Muscle of arm (tissue), 14 donors: ENCODE results near the gene HDHD5. TPM values are rescaled to one million over a fixed set of nuclear protein-coding genes. Genes with fewer than 3 reads are reported as not detected.

Experiments
- DNase-seq: peaks from one replicate; pipeline ENCODE4 v3.0.0-alpha.2; 2013
- long read RNA-seq, 11 donors: transcript quantifications; one replicate each; lab custom pipeline, GENCODE V29; 2026
- polyA plus RNA-seq, 12 donors: library from polyadenylated mRNA; unstranded; fragments of 120-200 nt; gene quantifications; one replicate each; pipeline ENCODE4 v1.2.1, GENCODE V29; 2013; ENCODE audit not compliant: insufficient read length in 12 of 12

The HDHD5 gene
- 10 to 100 TPM in 11 of 12 donors, not detected in 1; 26.9 to 44.2 (median 38.5) TPM for polyA plus RNA-seq
- long read RNA-seq, donor 1, transcript HDHD5-202 (8 exons, 1,799 nt), result major isoform, 7 of 13 reads
- long read RNA-seq, donor 1, partial matches to known transcripts, result 5 of 13 reads
- long read RNA-seq, donor 1, other reads (novel, unspliced or antisense), result 0 of 13 reads
- long read RNA-seq, donor 2, transcript HDHD5-202 (8 exons, 1,799 nt), result major isoform, 23 of 39 reads
- long read RNA-seq, donor 2, partial matches to known transcripts, result 0 of 39 reads
- long read RNA-seq, donor 2, other reads (novel, unspliced or antisense), result 14 of 39 reads
- long read RNA-seq, donor 3, transcript HDHD5-202 (8 exons, 1,799 nt), result major isoform, 13 of 16 reads
- long read RNA-seq, donor 3, partial matches to known transcripts, result 0 of 16 reads
- long read RNA-seq, donor 3, other reads (novel, unspliced or antisense), result 0 of 16 reads
- long read RNA-seq, donor 4, partial matches to known transcripts, result 0 of 4 reads
- long read RNA-seq, donor 4, other reads (novel, unspliced or antisense), result 0 of 4 reads
- long read RNA-seq, donor 5, transcript HDHD5-202 (8 exons, 1,799 nt), result major isoform, 21 of 41 reads
- long read RNA-seq, donor 5, partial matches to known transcripts, result 10 of 41 reads
- long read RNA-seq, donor 5, other reads (novel, unspliced or antisense), result 6 of 41 reads
- long read RNA-seq, donor 6, partial matches to known transcripts, result 0 of 5 reads
- long read RNA-seq, donor 6, other reads (novel, unspliced or antisense), result 0 of 5 reads
- long read RNA-seq, donor 7, partial matches to known transcripts, result 0 of 6 reads
- long read RNA-seq, donor 7, other reads (novel, unspliced or antisense), result 0 of 6 reads
- long read RNA-seq, donor 8, transcript HDHD5-202 (8 exons, 1,799 nt), result major isoform, 12 of 22 reads
- long read RNA-seq, donor 8, partial matches to known transcripts, result 0 of 22 reads
- long read RNA-seq, donor 8, other reads (novel, unspliced or antisense), result 5 of 22 reads
- long read RNA-seq, donor 9, partial matches to known transcripts, result 0 of 6 reads
- long read RNA-seq, donor 9, other reads (novel, unspliced or antisense), result 0 of 6 reads
- long read RNA-seq, donor 10, transcript HDHD5-202 (8 exons, 1,799 nt), result major isoform, 16 of 20 reads
- long read RNA-seq, donor 10, partial matches to known transcripts, result 0 of 20 reads
- long read RNA-seq, donor 10, other reads (novel, unspliced or antisense), result 0 of 20 reads
- long read RNA-seq, donor 11, transcript HDHD5-202 (8 exons, 1,799 nt), result major isoform, 21 of 30 reads
- long read RNA-seq, donor 11, partial matches to known transcripts, result 7 of 30 reads
- long read RNA-seq, donor 11, other reads (novel, unspliced or antisense), result 0 of 30 reads

DNA sequence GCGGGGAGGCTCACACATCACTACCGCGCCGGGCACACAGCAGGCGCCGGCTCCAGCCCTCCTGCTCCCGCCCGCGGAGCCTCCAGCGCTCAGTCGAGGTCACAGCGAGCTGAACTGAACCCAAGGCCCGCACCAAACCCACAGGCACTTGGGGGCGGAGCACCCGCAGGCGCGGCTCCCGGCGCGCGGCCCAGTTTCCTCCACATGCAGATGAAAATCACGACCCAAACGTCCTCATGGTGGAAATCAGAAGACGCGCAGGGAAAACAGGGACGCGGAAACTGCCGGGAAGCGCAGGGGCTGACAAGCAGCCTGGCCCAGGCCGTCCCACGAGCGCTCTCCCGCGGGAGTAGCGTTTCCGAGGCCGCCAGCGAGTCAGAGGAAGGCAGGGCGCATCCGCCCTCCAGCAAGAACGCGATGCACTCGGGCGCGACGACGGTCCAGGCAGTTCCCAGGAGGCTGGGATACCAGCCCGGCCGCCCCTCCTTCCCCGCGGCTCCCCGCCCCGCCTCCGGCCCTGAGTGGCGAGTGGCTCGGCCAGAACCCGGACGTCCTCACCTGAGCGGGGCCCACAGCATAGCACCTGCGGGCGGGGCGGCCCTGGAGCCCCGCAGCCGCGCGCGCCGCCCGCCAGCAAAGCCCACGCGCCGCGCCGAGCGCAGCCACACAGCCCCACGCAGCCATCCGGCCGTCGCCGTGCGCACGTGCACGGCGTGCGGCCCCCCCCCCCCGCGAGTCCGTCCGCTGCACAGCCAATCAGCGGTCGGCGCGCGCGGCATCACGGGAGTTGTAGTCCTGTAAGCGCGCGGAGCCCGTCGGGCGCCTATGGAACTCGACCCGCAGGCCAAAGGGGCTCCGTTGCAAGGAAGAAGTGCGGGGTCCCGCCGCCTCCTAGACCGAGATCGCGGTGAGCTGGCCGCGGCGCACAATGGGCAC, at the start of gene HDHD5:
HDHD5 (minus strand) TSS at position 710 of the 936 bp plus-strand sequence; CDS start at position 684, 26 bp downstream.
- peak; percentile 90 for DNase-seq

DNA sequence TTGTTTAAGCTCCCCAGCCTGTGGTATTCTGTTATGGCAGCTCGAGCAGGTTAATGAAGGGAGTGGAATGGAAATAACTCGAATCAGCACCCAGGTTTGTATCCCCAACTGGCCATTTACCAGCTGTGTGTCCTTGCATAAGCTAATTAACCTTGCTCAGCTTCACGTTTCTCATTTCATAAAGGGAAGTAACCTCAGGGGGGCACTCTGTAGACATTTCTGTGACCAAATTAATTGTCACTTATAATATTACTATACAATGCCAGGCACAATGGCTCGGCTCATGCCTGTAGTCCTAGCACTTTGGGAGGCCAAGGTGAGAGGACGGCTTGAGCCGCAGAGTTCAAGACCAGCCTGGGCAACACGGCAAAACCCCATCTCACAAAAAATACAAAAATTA, 46.4 kb upstream of the HDHD5 start:
- no peak for DNase-seq

DNA sequence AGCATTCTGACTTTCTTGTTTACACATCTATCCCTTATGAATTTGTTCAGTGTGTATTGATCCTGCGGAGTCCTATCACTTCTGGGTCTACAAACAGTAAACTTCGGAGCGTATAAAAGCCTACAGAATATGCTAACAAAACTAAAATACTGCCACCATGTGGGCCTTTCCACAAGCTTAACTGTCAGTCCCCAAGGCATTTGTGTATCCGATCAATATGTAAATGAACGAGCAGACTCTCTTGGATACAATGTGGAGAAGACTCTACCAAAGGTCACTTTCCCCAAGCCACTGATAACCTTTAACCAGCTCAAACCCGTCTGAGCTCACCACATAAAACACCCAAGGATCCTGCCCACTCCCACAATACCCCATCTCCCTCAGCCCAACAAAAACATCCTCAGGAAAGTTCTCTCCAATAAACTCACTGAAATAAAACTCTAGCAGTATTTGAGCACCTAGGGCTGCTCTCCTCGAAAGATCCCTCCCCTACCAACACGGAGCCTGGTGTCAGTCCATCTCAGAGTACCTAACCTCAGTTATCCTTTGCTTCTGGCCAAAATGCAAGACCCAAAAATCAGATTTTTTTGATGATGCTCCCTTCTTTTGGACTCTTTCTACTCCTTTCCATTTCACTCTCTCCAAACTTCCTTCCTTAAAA, 42.3 kb upstream of the HDHD5 start:
- peak; percentile 19 for DNase-seq

DNA sequence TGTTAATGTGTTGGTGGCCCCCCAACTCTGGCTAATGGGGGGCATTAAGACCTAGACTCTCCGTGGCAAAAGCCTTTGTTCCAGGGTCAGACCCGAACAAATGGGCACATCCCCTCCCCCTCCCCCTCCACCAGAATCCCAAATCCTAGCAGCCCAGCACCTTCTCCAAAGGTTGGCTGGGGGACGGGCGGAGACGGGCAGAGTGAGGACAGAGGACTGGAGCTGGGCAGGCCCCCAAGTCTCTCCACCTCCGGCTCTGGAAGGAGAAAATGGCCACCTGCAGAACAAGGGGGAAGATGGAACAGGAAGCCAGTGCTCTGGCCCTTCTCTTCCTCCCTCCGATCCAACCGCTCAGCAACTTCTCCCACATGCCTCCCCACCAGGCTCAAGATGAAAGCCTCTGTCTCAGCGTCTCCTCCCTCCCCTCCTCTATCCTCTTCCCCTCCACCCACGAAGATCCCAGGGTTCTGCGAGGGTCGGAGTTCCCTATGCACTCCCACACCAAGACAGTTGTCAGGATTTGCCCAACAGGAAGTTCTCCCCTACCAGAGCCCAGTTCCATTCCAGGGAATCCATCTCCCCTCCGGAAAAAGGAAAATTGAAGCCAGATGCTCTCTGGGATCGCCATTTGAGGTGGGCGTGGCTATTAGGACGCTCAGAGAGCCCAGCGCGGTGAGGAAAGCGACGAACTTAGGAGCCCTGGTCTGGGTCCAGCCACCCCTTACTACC, 40.1 kb upstream of the HDHD5 start:
- peak; percentile 93 for DNase-seq

DNA sequence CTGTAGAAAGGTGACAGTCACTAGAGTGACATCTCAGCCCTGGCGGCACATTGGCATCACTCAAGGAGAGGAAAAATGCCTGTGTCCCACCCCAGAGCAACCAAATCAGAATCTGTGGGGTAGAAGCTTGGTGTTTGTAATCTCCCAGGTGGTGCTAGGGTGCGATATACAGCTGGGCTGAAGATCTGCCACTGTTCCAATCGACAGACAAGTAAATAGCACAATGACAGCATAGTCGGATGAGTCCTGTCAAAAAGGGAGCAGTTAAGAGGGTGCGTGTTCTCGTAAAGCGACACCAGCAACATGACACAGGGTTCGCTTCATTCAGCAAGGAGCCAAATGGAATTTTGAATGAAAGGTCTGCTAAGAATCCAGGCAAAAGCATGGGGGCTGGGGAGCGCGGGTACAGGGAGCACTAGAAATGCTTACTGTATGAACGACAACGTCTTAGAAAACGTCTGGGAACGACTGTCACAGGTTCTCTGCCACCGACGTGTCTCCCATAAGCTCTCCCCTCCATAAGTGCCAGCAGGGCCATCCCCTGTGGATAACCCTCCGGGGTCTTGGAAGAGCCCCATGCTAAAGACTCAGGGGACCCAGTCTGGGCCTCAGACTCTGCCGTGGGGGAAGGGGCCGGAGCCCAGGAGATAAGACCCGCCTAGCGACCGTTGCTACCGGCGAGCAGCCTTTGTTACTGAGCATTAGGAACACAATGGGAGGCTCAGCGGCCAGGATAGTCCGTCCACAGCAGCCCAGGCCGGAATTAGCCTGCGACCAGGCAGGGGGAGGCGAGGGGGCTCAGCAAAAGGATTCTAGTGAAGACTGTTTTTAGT, 39.3 kb upstream of the HDHD5 start:
- DNase-seq, result peak; percentile 60

DNA sequence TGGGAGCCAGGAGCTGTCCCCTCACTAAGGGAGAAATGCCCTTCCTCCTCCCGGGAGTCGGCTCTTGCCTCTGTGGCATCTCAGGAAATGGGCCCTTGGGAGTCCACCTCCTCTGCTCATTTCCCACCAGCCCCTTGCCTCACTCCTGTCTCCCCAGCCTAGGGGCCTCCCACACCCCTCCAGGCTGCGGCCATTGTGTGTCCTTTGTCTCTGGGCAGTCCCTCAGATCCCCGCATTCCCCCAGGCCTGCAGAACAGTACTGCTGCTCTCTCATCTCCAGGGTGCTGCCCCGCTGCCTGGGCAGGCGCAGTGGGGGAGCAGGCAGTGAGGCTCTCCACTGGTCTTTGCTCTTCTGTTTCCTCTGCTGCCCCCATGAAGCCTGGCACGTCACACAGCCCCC, 35.1 kb upstream of the HDHD5 start:
- DNase-seq, result no peak

DNA sequence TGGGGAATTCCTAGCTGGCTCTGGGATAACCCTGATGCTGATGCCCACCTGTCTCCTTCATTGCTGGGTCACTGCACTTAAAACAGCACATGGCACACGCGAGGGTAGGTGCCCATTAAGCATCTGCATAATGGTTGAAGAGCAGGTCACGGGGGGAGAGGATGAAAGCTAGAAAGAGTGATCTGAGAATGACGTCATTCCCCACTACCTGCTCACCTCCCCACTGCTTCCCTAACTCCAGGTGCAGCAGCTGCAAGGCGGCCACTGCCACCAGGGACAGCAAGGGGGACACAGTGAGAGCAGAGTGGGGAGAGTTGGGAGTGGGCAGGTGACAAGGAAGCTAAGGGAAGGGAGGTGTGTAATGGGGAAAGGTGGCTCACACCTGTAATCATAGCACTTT, 33.1 kb upstream of the HDHD5 start:
- no peak for DNase-seq

DNA sequence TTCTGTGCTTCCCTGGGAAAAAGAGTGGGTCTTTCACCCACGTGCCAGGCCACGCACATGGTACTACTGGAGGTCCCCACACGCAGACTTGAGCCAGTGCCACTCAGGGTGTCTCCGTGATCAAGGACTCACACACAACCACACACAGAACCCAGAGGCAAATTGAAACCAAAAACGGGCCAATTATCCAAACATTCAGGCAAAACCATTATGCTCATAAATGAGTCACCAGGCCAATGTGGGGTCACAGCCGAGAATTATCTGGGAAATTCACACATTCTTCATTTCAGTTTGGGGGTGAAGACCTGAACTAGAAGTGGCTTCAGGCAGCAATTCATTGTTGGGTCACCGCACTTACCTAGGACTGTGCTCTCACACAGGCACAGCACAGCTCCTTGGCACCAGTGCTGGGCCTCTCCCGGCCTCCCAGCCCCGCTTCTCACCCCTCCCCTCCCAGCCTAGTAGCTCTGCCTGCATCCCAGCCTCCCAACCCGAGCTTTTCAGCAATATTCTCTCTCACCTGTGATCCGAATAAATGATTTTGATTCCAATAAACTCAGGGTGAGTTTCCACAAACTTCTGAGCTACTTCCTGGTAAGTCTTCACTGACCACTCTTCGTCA, 32.2 kb upstream of the HDHD5 start:
- no peak for DNase-seq

DNA sequence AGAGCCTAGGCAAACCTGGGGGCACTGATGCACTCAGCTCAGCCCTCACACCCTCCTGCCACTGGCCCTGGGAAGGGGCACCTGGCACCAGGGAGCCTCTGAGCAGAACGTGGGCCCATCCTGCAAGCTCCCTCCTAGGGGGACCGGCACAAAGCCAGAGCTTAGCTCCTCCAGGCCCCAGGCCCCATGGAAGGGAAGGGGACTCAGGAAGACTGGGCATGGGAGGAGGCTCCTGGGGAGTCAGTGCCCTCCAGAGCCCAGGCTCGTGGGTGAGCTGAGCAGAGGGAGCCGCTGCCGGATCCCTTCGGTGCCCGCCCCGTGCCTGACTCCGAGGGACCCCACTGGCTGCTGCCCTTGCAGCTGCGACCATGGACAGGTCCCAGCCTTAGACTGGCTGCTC, 31.6 kb upstream of the HDHD5 start:
- DNase-seq, result no peak

DNA sequence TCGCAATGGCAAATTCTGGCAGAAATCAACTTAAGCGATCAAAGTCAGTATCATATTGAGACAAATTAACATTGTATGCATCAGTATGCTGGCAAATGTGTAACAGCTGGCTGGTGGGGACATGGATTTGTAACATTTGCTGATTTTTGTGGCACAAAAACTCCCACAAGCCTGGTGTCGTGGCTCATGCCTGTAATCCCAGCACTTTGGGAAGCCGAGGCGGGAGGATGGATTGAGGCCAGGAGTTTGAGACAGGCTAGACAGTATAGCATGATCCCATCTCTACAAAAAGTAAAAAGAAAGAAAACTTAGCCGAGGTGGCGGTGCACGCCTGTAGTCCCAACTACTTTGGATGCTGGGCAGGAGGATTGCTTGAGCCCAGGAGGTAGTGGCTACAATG, 17.6 kb upstream of the HDHD5 start:
- DNase-seq, result no peak

DNA sequence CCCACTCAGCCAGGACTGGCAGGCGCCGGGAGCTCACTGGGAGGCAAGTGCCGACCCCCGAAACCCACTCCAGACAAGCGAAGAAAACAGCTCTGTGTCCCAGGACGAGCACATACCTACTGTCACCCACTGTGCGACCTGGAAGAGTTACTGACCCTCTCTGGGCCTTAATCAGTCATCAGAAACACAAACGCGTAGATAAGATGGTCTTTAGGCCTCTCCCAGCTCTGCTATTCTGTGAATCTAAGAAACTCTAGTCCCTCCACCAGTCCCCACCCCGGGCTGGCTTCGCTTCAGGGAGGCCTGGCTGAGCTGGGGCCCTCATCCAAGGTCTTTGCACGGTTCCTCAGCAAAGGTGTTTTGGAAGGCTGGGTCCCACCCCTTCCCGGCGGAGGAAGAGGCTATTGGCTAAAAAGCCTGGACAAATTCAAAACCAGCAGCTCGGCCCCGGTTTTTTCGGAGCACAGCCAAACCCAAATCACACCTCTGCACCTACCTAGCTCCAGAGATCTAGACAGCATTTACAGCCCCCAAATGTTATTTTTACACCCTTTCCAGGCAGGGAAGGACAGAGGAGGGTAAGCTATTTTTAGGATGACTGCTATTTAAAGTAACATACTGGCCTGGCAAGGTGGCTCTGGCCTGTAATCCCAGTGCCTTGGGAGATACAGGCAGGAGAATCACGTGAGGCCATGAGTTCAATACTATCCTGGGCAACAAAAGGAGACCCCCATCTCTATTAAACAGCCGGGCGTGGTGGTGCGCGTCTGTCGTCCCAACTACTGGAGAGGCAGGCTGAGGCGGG, 13.2 kb upstream of the HDHD5 start:
- no peak for DNase-seq

DNA sequence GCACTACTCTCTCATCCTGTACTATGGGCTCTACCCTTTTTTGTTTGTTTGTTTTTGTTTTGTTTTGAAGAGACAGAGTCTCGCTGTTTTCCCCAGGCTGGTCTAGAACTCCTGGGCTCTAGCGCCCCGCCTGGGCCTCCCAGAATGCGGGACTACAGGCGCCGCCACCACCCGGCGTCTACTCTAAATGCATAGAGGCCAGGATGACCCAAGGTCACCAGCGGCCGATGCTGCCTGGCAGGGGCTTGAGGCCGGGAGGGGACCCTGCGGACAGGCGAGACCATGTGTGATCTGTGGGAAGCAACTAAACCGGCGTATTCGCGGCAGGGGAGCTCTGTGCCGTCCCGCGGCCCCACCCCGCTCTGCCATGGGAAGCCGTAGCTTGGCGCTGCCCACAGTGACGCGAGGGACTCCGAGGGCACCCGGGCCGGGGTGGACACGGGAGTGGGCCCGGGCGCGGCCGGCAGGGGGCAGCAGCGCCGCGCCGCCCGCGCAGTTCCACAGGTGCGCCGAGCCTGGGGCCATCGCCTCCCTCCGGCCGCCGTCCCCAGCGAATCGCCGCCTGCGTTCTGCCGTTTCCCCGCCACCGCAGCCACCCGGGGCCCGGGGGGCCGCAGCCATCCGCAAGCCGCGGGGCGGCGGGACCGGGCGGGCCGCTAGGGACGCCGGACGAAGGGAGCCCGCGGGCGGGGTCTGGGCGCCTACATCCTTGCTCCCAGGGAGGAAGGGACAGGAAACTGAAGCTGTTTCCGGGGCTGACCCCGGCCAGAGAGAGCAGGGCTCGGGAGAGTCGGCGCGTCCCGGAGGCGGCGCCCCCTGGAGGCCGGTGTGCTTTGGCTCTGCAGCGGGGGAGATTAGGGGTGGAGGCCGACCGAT, 12.3 kb upstream of the HDHD5 start:
- peak; percentile 79 for DNase-seq

DNA sequence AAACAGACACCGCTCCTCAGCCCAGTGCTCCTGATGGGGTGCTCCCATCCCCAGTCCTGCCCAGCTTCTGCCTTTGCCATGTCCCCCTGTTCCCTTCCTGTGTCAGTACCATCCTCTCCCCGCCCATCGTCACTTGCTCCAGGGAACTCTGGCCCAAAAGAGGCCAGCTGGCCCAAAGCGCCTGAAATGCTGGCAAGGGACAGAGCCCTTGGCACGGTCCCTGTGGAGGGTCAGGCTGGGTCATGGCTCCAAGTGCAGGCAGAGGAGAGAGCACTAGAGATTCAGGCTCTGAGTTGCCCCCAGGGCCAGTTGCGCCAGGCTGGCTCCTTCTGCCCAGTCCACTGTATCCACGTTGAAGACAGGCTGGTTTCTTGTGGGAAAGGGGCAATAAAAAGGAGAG, 8.4 kb upstream of the HDHD5 start:
- no peak for DNase-seq

DNA sequence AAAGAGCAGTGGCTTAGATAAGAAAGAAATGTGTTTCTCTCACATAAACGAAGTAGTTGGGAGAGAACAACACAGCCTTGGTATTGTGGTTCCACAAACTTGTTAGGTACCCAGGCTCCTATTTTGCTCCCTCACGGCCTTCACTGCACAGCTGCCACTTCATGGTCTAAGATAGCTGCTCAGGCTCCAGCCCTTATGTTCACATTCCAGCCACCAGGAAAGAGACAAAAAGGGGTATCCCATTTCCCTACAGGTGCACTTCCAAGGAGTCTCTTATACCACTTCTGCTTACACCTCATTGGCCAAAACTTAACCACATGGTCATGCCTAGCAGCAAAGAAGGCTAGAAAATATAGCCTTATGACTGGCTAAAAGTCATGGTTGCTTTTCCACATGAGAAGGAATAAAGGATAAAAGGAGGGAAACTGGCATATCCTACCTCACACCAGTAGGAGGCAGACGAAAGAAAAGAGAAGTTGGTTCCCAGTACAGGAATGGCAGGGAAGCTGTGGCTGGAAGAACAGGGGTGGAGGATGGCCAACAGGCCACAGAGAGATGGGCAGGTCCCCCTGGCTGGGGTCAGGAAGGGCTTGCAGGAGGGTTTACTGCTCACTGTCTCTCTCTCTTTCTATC, 5.4 kb upstream of the HDHD5 start:
- no peak for DNase-seq

DNA sequence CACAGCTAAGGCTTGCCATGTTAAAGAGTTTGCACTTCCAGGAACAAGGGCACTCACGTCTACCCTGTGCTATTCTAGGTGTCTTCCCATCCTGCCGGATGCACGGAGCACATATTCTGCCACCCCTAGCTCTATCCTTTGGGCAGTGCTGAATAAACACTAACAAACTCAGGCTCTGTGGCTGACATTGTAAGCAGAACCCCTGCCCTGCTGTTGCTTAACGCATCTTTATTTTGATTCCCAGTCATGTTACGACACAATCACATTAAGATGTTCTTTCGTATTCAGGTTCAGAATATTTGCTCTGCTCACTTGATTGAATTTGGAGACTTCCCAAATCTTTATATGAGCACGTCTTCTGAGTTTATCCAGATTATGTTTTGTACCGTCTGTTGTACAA, 3.7 kb upstream of the HDHD5 start:
- DNase-seq, result no peak

DNA sequence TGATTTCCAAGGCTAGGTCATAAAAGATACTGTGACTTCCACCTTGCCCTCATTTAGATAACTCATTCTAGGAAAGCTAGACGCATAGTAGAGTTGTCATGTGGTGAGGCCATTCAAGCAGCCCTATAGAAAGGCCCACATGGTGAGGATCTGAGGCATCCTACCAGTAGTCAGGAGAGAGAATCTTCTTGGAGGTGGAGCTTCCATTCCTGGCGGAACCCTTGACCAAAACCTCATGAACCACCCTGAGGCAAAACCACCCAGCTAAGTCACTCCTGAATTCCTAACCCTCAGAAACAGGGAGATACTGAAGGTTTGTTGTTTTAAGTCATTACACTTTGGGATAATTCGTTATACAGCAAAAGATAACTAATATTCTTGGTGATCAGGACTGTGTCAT, 2.9 kb upstream of the HDHD5 start:
- DNase-seq, result no peak
